VCaP (cell line): ENCODE results near the gene GOLGA8N.

Source experiments
- H3K27ac ChIP-seq: fragments of 450-650 bp; 2 replicates; pipeline ENCODE4 v1.5.1; 2017
- TF ChIP-seq, protein P1 (sequence below): fragments of 450-650 bp; conservative IDR thresholded peaks from 2 replicates; pipeline ENCODE4 v1.5.1; 2017; ENCODE audit warnings: mild to moderate bottlenecking, moderate library complexity

Gene GOLGA8N

DNA sequence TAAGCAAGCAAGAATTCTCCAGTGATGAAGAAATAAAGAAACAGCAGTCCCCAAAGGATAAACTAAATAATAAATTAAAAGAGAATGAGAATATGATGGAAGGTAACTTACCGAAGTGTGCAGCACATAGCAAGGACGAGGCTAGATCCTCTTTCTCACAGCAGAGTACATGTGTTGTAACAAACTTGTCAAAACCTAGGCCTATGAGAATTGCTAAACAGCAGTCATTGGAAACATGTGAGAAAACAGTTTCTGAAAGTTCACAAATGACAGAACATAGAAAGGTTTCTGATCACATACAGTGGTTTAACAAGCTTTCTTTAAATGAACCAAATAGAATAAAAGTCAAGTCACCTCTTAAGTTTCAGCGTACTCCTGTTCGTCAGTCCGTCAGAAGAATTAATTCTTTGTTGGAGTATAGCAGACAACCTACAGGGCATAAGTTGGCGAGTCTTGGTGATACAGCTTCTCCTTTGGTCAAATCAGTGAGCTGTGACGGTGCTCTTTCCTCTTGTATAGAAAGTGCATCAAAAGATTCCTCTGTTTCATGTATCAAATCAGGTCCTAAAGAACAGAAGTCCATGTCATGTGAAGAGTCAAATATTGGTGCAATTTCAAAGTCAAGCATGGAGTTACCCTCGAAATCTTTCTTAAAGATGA is 43.8 kb downstream of the GOLGA8N start:
- no peak overlapping the region for H3K27ac ChIP-seq
- TF ChIP-seq, protein P1, sequence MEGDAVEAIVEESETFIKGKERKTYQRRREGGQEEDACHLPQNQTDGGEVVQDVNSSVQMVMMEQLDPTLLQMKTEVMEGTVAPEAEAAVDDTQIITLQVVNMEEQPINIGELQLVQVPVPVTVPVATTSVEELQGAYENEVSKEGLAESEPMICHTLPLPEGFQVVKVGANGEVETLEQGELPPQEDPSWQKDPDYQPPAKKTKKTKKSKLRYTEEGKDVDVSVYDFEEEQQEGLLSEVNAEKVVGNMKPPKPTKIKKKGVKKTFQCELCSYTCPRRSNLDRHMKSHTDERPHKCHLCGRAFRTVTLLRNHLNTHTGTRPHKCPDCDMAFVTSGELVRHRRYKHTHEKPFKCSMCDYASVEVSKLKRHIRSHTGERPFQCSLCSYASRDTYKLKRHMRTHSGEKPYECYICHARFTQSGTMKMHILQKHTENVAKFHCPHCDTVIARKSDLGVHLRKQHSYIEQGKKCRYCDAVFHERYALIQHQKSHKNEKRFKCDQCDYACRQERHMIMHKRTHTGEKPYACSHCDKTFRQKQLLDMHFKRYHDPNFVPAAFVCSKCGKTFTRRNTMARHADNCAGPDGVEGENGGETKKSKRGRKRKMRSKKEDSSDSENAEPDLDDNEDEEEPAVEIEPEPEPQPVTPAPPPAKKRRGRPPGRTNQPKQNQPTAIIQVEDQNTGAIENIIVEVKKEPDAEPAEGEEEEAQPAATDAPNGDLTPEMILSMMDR = no peak

DNA sequence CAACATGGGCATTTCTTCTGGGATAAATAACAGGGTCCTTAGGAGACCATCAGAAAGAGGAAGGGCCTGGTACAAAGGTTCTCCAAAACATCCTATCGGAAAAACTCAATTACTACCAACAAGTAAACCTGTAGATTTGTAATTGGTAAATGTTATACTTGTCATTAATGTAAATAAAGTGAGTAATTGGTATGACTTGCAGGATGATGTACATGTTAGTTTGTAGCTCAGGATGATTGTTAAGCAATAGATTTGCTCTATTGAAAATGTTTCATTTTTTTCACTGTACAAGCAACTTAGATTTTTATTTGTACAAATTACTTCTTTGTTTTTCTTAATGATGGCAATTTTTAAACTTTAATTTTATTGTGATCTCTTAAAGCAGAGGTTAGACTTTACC is 44.4 kb downstream of the GOLGA8N start:
- TF ChIP-seq, protein P1 = no peak
- no peak overlapping the region for H3K27ac ChIP-seq

DNA sequence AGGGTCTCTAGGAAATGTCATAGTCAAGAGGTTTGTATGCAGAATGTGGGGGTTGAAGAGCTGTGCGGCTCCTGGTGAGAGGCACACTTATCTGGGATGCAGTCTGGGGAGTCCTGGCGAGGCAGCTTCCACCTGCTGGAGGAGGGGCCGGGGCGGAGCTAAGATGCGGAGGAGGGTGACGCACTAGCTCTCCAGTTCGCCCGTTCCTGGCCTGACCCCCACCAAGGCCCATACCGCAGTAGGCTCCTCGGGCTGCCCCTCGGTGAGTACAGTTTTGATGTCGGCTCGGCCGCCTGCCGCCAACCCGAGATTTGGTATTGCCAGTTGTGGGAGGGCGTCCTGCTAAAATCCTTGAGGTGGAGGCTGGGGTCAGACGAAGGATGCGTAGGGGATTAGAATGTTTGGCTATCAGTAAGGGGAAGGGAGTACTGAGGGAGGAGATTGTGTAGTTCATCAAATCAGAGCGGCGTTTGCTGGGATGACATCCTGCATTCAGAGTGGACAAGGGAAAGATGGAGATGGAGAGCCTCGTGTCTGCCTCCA is 48.3 kb downstream of the GOLGA8N start, which contains the start of gene SCG5:
Gene SCG5 (plus strand): TSS at position 194 of the 543 bp plus-strand sequence. CDS start 1,883 bp downstream, outside the sequence.
- H3K27ac ChIP-seq = no peak within 1 kb of the TSS

DNA sequence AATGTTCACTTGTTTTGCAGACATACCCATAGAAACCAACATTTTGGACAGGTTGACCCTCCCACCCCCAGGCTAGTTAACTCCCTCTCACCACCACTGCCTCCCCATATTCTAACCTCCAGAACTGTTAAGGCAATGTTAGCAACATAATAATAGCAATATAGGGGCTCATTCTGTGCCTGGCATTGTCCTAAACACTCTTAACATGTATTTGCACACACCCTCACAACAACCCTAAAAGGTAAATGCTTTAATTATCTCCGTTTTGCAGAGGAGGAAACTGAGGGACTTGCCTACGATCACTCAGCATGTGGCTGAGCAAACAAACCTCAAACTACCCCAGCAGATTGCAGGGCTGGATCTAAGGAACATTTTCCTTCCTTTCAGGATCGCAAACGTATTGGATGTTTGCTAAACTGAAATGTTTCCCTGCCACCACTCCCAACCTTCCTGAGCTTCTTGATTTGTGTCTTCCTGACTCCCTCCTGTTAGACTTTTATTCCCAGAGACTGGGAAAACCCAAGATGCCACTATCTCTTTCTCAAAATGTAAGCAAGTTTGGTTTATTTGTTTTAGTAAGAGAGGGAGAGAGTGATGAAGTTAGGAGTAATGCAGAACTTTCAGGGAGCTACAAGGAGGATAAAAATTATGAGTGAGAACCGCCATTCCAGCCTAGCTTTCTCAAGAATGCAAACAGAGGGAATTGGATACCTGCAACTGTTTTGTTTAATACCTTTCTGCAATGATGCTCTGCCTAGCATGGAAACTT is 49.6 kb downstream of the GOLGA8N start:
- TF ChIP-seq, protein P1 = no peak
- H3K27ac ChIP-seq = no peak overlapping the region

More for the DNA sequence above, 48.3 kb downstream of the GOLGA8N start, which contains the start of gene SCG5:
- TF ChIP-seq, protein P1 = no peak

DNA sequence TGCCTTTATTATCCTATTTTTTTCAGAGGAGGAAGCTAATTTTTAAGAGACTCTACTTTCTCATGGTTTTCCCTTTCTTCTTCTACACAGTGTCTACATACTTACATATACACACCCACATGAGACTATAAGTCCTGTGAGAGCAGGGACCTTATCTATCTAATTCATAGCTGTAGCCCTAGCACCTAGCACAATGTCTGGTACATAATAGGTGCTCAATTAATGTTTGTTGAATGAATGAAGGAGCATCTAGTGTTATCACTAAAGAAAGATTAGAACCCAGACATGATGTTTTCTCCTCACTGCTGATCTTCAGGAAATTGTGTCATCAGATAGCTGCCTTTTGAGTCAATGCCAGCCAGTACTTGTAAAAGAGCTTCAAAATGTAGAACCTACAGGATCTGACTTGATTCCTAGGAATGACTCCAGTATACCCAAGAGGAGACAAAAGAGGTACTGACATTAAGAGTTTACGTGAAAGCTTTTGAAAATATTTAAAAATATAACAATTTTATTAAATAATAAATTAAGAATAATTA is 50.7 kb downstream of the GOLGA8N start:
- TF ChIP-seq, protein P1 = no peak
- H3K27ac ChIP-seq = no peak overlapping the region

DNA sequence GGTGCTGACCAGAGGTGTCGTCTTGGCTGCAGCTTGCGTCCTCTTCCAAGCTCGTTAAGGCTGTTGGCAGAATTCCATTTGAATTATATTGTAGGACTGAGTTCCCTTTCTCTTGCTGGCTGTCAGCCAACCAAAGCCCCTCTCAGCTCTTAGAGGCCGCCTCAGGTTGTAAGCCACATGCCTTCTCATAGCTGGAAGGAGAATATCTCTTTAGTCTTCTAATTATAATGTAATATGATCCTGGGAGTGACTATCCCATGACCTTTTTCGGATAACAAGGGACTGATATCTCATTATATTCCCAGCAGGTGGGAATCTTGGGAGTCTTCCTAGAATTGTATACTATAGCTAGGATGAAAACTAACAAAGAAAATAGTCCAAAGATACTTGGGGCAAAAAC is 53.0 kb downstream of the GOLGA8N start:
- TF ChIP-seq, protein P1 = no peak
- no peak overlapping the region for H3K27ac ChIP-seq

DNA sequence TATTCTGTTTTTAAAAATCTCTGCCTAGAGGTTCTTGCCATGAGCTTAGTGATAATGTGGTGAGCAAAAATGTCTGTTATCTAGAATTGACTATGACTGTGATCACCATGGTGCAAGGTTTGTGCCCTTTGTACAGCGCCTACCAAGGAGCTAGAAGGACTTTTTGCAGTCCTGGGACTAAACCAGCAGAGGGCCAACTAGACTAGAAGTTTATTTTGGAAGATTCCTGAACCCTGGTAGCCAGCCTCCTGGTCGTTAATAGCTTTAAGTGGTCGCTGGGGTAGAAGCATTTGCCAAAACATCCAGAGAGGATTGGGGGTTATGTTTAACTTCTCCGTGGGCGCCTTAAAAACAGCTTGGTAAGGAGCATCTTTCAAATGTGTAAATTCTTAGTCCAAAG is 56.1 kb downstream of the GOLGA8N start:
- peak overlapping the region; percentile 45; the same call in 1 of the 2 replicates for H3K27ac ChIP-seq
- TF ChIP-seq, protein P1 = peak; percentile 71
